DND-41 (cell line): Measurements from ENCODE around the gene TJP3.

ENCODE experiments used
- CTCF ChIP-seq: IDR thresholded peaks from 2 replicates; pipeline ENCODE4 v1.5.1; 2012; ENCODE audit warnings: borderline replicate concordance, low read length, moderate library complexity, mild to moderate bottlenecking; ENCODE audit not compliant: poor library complexity, severe bottlenecking; ENCODE audit errors: extremely low read depth
- EZH2 ChIP-seq: IDR thresholded peaks from 3 replicates; pipeline ENCODE4 v1.6.1; 2012; ENCODE audit warnings: borderline replicate concordance, low read depth, mild to moderate bottlenecking, moderate library complexity, low read length, inconsistent platforms; ENCODE audit not compliant: severe bottlenecking

DNA sequence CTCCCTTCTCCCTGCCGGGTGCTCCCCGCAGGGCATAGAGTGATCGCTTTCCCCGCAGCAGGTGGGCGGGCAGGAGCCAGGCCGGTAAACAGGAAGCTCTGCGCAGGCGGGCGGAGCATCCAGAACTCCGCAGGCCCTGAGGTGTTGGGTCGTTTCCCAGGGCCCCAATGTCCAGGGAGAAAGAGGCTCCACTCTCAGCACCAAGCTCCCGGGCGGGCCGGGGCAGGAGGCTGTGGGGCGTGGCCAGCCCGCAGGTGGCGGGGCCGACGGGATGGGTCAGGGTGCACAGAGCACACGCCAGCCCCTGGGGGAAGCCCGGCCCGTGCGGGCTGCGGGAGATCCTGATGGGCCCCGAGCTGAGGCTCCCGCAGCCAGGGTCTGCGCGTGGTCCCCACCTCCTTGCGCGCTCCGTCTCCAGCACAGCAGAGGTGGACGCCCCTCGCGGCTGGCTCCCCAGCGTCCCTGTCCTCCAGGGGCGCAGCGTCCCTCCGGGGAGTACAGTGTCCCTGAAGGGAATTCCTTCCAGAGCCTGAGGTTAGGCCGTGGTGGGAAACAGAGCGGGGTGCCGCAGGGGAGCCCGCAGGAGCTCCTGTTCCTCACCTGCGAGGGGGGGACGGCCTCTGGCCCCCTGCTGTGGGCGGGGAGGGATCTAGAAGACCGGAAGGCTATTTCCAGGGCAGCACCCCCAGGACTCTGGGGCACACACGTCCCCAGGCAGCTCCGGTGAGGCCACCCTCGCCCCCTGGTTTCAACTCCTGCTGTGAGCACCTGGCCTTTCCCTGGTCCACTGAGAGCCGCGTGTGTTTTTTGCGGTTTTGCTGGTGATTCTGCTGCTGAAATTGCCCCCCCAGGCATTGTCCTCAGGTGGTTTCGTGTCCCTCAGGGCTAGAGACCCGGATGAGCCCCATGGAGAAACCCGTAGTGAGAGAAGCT is 20.1 kb upstream of the TJP3 start:
- TF ChIP-seq CTCF (no peak), EZH2 (no peak)
